Amniotic epithelial cell (primary cell): ENCODE results near the gene GRN.
"Not testable (repeated sequence)": the region's sequence is repeated elsewhere in the genome, so short reads cannot be mapped to it uniquely, and the experiment has no call there.

Source experiments
- DNase-seq: peaks from one replicate; pipeline ENCODE4 v3.0.0-alpha.2; 2010; ENCODE audit warnings: low read depth

Gene GRN

DNA sequence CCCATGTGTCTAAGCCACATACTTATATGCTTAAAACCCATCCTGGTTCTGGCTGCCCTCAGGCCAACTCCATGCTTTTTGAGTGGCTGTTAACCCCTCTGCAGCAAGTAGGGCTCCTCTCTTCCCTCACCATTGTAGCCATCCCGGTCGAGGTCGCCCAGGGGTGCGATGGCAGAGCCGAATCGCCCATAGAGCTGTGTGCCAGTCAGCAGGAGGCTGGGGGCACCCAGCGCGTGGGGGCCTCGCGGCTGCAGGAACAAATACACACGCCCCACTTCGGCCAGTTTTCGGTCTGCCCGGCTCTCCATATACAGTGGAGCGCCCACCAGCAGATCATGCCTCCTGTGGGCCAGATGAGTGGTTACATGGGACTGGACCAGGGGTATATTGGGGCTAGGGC lies 38.3 kb downstream of the GRN start:
- DNase-seq, result no peak

DNA sequence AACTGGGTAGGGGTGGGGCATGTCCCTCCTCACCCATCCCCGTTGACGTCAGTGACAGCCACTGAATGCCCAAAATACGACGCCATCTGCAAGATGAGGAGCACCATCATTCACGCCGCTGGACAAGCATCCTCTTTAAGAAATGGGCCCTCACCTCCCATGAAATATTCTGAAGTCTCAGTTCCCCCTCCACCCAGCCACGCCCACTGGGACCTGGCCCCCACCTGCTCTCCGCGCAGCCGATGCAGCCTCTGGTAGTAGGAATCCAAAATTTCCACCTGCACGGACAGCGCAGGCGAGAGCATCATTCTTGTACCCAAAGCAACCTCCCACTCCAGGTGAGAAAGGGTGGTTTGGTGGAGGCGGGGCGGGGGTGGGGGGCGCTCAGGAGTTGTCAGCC lies 38.8 kb downstream of the GRN start:
- DNase-seq, result no peak

DNA sequence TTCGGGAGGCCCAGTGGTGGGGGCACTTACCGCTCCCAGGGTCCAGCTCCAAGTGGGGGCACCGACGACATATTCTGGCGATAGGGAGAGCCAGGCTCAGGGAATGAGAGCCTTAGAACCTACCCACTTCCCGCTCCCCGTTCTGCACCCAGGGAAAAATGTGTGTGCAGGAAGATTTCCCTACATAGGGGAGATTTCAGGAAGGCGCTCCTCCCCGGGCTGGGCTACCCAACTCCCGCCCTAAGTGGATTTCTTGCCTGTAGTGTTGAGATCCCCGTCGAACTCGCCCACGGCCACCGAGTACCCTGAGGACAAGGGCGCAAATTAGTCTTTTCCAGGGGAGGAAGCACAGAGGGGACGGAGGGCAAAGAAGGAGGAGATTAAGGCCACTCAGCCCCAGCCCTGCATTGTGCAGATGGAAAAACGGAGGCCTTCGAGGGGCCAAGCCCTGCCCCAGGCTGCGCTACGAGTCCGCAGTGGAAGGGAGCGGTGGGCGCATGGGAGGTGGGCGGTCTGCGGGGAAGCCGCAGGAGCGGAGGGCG lies 39.2 kb downstream of the GRN start:
- DNase-seq, result no peak

DNA sequence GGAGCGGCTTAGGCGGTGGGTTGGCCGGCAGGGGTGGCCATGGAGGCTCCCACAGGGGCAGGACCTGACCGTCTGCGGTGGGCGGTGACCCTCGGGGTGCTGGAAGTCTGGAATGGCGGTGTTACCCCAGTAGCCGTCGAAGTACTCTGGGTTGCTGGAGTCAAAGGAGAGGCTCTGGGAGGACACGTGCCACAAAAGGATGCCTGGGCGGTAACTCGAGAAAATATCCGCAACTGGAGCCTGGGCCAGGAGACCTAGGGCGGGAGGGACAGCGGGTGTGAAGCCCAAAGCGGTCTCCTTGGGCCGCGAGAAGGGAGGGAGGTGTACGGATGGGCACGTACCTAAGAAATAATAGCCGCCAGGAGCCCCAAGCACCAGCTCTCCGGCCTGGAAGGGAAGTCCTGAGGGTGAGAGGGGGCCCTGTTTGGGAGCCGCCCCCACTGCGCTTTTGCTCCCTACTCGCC lies 39.8 kb downstream of the GRN start:
- no peak for DNase-seq

DNA sequence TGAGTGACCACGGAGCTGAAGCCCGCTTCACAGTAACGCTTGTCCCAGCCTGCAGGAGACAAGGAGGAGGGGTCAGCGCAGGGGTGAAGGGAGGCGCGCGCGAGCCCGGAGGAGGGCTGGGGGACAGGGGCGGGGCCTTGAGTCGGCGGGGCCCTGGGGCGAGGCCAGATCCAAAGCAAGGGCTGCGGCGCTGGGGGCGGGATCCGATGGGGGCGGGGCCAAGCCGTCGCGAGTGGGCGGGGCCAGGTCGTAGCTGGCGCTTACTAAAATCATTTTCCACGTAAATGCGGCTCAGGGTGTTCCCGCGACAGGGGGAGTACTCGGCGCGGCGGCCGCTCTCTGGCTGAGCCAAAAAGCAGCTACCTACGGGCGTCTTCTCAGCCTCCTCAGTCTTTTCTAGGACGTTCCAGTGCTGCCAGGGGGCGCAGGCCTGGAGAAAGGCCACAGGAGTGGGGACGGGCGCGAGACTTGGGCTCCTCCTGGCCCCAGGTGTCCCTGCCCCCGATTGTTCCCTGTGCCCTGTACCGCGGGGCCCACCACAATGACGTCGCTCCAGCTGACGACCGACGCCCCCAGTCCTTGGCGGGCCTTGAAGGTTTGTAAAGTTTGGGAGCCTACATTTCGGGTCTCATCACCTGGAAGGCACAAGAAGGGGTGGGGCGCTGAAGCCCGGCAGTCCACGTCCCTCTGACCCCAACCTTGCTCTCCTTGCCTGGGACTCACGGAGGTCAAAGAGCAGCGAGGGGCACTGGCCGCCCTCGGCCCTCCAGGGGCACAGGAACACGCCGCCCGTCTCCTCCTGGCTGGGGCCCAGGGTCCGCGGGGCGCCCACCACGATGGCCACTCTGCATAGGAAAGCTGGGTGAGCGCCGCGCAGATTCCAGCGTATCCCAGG lies 40.4 kb downstream of the GRN start:
- DNase-seq, result peak; percentile 41

DNA sequence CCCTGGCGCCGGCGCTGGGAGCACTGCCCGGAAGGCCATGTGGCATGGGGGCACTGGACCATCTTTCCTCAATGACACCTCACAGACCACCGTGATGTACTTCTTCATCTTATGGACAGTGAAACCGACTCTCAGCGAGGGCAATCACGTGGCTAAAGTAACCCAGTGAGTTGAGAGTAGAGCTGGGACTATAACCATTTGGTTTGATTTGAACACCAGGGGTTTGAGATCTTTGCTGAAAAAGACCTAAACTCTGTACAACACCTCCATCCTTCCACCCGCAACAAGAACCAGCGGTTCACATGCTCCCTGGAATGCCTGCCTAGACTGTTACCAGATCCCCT lies 41.1 kb downstream of the GRN start:
- DNase-seq, result no peak

DNA sequence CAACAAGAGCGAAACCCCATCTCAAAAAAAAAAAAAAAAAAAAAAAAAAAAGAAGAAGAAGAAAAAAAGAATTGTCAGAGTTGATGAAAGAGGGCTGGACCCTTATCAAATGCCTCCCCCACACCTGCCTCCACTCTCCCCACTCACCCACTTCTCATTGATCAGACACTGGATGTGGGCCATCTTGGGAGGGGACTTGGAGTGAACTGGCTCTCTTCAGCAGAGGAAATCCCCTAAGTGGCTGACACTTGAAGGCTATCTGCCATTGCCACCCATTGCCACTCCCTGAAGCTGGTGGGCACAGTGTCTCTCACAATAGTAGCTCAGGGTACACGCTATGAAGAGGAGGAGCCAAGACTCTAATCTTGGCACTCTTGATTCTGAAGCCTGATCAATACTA lies 42.7 kb downstream of the GRN start:
- DNase-seq, result no peak

DNA sequence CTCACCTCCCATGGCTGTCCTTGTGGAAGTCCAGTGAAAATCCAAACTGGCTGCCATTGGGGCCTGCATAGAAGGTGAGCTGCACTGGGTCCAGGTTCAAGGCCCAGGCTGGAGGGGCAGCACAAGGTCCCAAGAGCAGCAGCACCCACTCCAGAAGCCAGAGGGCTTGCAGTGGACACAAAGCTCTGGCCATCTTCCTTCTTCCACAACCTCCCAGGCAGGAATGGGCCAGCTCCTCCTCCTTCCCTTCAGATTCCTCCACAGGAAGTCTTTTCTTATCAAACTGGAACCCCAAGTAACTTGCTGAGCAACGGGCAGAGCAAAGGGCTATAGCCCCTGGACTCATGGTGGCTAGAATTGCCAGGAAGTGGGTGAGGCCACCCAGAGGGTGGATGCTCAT lies 44.2 kb downstream of the GRN start, which contains the start of gene ITGA2B:
Gene ITGA2B (minus strand): TSS at position 369 of the 400 bp plus-strand sequence. CDS start 176 bp downstream, at position 193.
- no peak for DNase-seq

DNA sequence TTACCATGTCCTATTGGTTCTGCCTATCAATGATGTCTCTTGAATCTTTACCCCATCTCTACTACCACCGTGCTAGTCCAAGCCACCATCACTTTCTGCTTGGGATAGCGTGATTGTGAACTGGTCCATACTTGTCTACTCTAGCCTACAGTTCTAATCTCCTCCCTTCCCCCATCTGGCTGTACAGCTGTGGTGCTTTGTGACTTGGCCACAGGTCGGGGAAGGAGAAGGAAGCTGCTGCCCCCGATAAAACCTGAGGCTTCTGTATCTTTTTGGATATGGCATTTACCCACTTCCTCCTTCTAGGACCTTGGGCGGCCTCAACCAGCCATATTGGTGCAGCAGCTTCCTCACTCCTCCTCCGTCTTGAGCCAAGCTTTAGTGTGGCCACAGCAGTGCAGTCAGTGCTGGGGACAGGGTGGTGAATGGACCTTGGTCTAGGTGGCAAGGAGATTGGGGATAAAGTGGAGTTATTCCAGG lies 44.7 kb downstream of the GRN start:
- DNase-seq, result no peak

DNA sequence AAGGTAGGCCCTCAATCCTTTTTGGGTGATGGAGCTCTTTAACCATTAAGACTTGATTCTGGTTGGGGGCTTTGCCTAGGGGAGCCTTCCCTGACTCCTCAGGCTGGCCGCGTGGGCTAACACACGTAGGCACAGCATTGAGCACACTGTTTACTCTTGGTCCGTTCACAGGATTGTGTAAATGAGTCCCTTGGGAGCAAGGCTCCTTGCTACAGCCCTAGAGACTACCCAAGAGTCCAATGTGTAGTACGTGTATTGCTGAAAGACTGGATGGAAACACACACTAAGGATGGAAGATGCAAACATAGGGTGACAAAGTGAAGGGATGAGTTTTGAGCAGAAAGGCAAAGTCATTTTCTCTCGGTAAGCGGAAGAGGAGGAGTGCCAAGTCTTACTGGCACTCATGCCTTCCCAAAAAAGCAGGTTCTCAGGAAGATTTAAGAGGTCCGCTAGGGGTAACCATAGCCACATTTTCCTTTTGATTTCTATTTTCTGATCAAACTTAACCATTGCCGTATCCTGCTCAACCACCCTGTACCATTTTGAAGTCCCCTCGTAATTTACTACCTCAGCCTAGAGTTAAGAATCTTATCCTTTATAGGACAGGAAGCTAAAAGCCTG lies 45.3 kb downstream of the GRN start:
- no peak for DNase-seq

DNA sequence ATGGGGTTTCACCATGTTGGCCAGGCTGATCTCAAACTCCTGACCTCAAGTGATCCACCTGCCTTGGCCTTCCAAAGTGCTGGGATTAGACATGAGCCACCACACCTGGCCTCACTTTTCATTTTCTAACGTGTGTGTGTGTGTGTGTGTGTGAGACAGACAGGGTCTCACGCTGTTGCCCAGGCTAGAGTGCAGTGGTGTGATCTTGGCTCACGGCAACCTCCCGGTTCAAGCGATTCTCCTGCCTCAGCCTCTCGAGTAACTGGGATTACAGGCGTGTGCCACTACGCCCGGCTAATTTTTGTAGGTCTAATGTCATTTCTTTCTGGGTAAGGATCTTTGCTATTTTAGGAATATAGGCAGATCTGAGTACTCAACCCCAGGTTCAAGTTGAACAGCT lies 49.0 kb downstream of the GRN start:
- DNase-seq, result not testable (repeated sequence)

DNA sequence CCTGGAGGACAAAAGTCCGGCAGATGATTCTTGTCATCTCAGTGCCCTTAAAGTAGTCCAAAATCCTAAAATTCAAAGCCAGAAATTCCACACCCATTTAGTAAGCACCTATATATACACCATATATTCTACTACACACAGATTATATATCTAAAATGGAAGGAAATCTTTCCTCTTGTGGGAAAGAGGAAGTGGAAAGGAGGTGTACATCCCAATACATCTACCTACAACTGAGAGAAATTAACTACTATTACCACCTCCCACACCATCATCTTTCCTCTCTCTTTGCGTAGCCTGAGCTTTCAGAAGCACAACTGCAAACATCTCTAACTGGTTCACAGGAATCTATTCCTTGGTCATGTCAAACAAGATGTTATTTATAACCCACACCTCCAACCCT lies 49.7 kb downstream of the GRN start:
- no peak for DNase-seq

DNA sequence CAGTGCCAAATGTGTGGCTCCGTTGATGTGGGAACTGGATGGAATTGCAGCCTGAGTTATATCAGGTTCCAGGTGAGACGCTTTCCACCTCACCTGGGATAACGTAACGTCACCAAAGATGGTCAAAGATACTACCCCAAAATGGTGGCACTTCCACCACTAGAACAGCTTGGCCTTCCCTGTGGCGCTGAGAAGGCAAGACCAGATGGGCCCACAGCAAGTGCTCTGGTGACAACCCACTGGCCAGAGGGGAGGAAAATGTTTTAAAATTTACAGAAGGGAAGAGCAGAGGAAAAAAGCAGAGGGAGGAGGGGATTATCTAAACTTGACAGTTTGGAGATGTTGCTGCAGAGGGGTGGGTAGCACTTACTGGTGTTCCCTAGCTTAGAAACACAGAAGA lies 51.8 kb downstream of the GRN start:
- no peak for DNase-seq

DNA sequence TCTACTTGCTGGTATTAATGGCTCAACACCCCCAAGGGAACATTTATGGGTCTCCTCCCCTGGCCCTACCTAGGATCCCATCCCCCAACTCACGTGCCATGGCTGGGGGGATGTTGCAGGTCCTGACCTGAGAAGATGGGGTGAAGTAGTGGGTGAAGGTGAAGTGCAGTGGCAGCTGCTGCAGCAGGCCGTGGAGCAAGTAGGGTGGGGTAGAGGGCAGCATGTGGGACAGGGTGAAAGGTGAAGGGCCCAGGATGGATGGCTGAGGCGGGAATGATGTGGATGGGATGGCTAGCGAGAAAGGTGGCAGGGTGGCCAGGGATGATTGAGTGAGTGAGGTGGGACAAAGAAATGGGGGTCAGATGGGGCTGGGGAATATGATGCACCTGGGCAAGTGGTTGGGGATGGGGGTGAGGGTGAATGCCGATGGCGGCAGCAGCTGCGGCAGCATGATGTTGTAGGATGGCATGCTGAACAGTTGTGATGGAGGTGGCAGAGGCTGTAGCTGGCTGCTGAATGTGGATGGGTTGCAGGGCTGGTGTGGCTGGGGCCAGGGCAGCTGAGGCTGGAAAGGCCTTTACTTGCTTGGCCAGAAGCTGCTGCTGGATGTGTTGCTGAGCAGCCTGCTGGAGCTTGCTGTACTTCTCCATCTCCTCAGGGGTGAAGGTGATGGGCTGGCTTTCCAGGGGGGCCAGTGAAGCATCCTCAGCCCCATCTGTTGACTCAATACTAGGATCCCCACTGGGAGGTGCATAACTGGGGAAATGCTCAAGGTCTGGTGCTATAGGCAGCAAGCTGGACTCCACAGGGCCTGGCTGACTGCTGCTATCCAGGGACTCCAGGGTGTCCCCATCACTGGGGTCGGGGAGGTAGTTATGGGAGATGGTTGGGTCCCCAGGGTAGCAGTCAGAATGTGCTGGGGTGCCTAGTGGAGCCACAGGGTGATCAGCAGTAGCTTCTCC lies 52.7 kb downstream of the GRN start:
- no peak for DNase-seq

DNA sequence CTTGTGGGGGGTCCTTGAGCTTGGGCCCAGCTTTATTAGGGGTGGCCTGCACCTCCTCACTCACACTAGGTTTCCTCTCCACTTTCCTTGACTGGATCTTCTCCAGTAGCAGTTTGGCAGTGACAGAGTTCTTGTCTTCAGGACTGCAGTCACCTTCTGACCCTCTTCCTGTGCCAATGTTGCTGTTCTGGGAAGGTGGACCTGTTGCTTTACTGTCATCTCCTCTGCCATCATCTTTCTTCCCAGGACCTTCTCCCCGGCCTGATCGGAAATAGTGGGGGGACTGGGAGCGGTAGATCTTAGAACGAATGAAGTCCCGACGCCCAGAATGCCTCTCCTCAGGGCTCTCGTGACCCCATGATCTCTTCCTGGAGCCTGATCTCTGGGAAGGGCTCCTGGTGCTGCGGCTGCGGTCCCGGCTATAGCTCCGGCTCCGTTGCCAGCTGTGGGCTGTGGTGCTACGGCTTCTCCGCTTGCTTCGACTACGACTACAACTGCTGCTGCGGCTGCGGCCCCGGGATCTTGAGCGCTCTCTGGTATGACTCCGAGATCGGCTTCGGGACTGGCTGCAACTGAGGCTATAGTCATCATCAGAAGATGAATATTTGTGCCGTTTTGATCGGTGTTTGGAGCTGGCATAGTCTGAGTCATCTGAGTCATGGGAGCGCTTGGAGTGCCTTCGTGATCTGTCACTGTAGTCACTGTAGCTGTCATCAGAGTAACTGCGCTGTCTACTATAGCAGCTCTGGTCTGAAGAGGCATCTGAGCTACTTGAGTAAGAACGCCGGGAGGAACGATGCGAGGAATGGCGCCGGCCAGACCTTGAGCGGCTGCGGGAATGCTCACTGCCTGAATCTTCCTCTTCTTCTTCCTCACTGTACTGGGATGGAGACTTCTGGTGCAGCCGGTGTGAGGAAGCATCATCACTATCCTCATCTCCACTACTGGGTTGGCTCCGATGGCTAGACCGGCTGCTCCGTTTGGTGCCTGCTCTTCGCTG lies 53.9 kb downstream of the GRN start:
- DNase-seq, result no peak

DNA sequence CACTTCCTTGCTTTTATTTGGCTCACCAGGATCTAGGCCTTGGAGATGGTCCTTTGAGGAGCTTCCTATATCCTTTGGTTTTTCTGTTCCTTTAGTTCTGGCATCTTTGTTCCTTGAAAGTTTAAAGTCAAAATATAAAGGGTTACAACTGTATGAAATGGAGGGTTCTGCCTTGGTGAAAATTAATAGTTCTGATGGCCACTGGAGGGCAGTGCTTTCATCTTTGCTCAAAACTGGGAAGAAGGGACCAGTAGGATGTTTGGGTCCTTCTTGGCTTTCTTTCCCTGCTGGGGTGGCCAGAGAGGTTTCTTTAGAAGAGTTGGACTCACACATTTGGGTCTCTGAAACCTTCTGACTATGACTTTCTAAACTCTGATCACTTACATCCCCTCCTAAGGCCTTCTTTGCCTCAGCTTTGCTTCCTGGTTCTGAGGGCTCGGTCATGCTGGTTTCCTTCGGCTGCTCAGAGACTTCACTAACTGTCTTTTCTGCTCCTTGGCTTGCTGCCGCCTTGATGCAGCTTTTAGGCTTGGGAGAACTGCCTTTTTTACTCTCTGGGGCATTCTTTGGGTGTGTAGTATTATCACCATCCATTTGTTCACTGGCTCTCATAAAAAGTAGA lies 55.2 kb downstream of the GRN start:
- peak; percentile 24 for DNase-seq
